Vagina (tissue), 2 donors: ENCODE results near the gene C3orf20. TPM values are rescaled to one million over a fixed set of nuclear protein-coding genes. Genes with fewer than 3 reads are reported as not detected.

ENCODE experiments used
- DNase-seq, 2 donors: peaks; one replicate each; pipeline ENCODE4 v3.0.0-alpha.2; 2017; ENCODE audit errors: extremely low spot score in 2 of 2
- H3K27ac ChIP-seq: fragments of 200-600 bp; sonication (generic); one replicate; pipeline ENCODE4 v1.5.1; 2019
- H3K27me3 ChIP-seq: fragments of 200-600 bp; sonication (generic); one replicate; pipeline ENCODE4 v1.5.1; 2019
- H3K36me3 ChIP-seq, 2 donors: fragments of 200-600 bp; sonication (generic); one replicate each; pipeline ENCODE4 v1.5.1; 2017 to 2019
- H3K4me1 ChIP-seq: fragments of 200-600 bp; sonication (generic); one replicate; pipeline ENCODE4 v1.5.1; 2019
- H3K4me3 ChIP-seq, 2 donors: fragments of 200-600 bp; sonication (generic); 1 replicate in 1 of 2; 2 replicates in 1 of 2; pipeline ENCODE4 v1.5.1; 2016 to 2019
- H3K9me3 ChIP-seq: fragments of 200-600 bp; sonication (generic); one replicate; pipeline ENCODE4 v1.5.1; 2019
- CTCF ChIP-seq, 3 experiments: fragments of 450-650 bp in 2 of 3; fragments of 200-600 bp in 1 of 3; sonication (generic) in 1 of 3; IDR thresholded peaks; one replicate each; pipeline ENCODE4 v1.5.1; 2017 to 2019; ENCODE audit warnings: antibody characterized with exemption in 3 of 3, mild to moderate bottlenecking in 2 of 3, moderate library complexity in 2 of 3
- POLR2A ChIP-seq, 2 donors: fragments of 450-650 bp; IDR thresholded peaks; one replicate each; pipeline ENCODE4 v1.6.1; 2017; ENCODE audit warnings: antibody characterized with exemption in 2 of 2, mild to moderate bottlenecking in 2 of 2, moderate library complexity in 2 of 2
- POLR2AphosphoS5 ChIP-seq, 2 donors: sonication (generic); formaldehyde crosslinking; IDR thresholded peaks; one replicate each; pipeline ENCODE4 v1.9.0; 2017; ENCODE audit warnings: antibody characterized with exemption in 2 of 2, mild to moderate bottlenecking in 2 of 2, low read depth in 1 of 2; ENCODE audit not compliant: insufficient read depth in 1 of 2
- intact Hi-C: fragments of 100-400 bp; cut with DNase I; formaldehyde crosslinking; loops from one replicate; pipeline ENCODE4 v1.15.1; 2023
- total RNA-seq: library from RNA; depleted of rRNA; stranded (reverse); fragments of >200 nt; gene quantifications from one replicate; pipeline ENCODE4 v1.2.3, GENCODE V29; 2016

Gene C3orf20
- total RNA-seq, 1 donor from 2014 or later: 0.49 TPM

GRCh38 chr3:14783480-14784086 is 108.6 kb downstream of the C3orf20 start:
- Histone ChIP-seq H3K36me3 (no peaks in the 10 kb centered on the region), H3K27me3 (no peaks in the 10 kb centered on the region), H3K9me3 (no peaks in the 10 kb centered on the region), H3K27ac (no peak overlapping the region), H3K4me3 (no peak overlapping the region), H3K4me1 (no peaks in the 10 kb centered on the region)
- intact Hi-C loops: no loop called here
- DNase-seq: no peak
- TF ChIP-seq CTCF (IDR thresholded peaks at IDR 0.05) (no peak), POLR2A (IDR thresholded peaks at IDR 0.05) (no peak), POLR2AphosphoS5 (IDR thresholded peaks at IDR 0.05; ENCODE audit: insufficient read depth in 1 of 2, low read depth in 1 of 2) (no peak)

- TF ChIP-seq POLR2A (IDR thresholded peaks at IDR 0.05): no peak
- no peak for TF ChIP-seq CTCF (IDR thresholded peaks at IDR 0.05)
- TF ChIP-seq POLR2AphosphoS5 (IDR thresholded peaks at IDR 0.05; ENCODE audit: insufficient read depth in 1 of 2, low read depth in 1 of 2): no peak
- H3K4me1 ChIP-seq: no peaks in the 10 kb centered on the region
- H3K36me3 ChIP-seq: no peaks in the 10 kb centered on the region
- H3K9me3 ChIP-seq: no peaks in the 10 kb centered on the region
- DNase-seq: no peak
- no peaks in the 10 kb centered on the region for H3K27me3 ChIP-seq
- H3K27ac ChIP-seq: no peak overlapping the region
- no peak overlapping the region for H3K4me3 ChIP-seq
- intact Hi-C loops: no loop called here
These were observed 109.2 kb downstream of the C3orf20 start for GRCh38 chr3:14784087-14784681.

GRCh38 chr3:14785207-14786155 is 110.5 kb downstream of the C3orf20 start:
- intact Hi-C loops: loop anchor here (5.0 kb wide), 1 partner anchor 137 kb away; no protein-coding TSS in a partner anchor
- no peaks in the 10 kb centered on the region for H3K27me3 ChIP-seq
- H3K27ac ChIP-seq: no peak overlapping the region
- H3K4me1 ChIP-seq: no peaks in the 10 kb centered on the region
- no peak overlapping the region for H3K4me3 ChIP-seq
- no peaks in the 10 kb centered on the region for H3K9me3 ChIP-seq
- TF ChIP-seq CTCF (IDR thresholded peaks at IDR 0.05) (no peak), POLR2AphosphoS5 (IDR thresholded peaks at IDR 0.05; ENCODE audit: insufficient read depth in 1 of 2, low read depth in 1 of 2) (no peak), POLR2A (IDR thresholded peaks at IDR 0.05) (no peak)
- H3K36me3 ChIP-seq: no peaks in the 10 kb centered on the region
- no peak for DNase-seq

GRCh38 chr3:14786369-14786768 is 111.4 kb downstream of the C3orf20 start:
- no peaks in the 10 kb centered on the region for H3K36me3 ChIP-seq
- DNase-seq: no peak
- no peak overlapping the region for H3K27ac ChIP-seq
- no peaks in the 10 kb centered on the region for H3K4me1 ChIP-seq
- intact Hi-C loops: loop anchor here (5.0 kb wide), 1 partner anchor 136 kb away; no protein-coding TSS in a partner anchor
- H3K9me3 ChIP-seq: no peaks in the 10 kb centered on the region
- no peak for TF ChIP-seq CTCF (IDR thresholded peaks at IDR 0.05)
- no peak for TF ChIP-seq POLR2A (IDR thresholded peaks at IDR 0.05)
- TF ChIP-seq POLR2AphosphoS5 (IDR thresholded peaks at IDR 0.05; ENCODE audit: insufficient read depth in 1 of 2, low read depth in 1 of 2): no peak
- no peaks in the 10 kb centered on the region for H3K27me3 ChIP-seq
- H3K4me3 ChIP-seq: no peak overlapping the region
